ENCODE data around the gene WDR86.
A peak's percentile ranks its signal among the peaks of the same experiment; 100 is the strongest.

Gene WDR86

GRCh38 chr7:151385626-151386300 is 24.1 kb downstream of the WDR86 start:
- DNase-seq (ENCODE audit: low read depth): no peak
- in situ Hi-C loops (cut with HindIII; ENCODE audit: low sequenced_read_pairs): no loop called here
- no peak for TF ChIP-seq CTCF (IDR thresholded peaks at IDR 0.05; ENCODE audit: low read depth, low read length, missing control alignments)
- H3K4me3 ChIP-seq (ENCODE audit: low read depth, low read length): no peak overlapping the region

GRCh38 chr7:151384776-151385625 is 24.8 kb downstream of the WDR86 start:
- in situ Hi-C loops (cut with HindIII; ENCODE audit: low sequenced_read_pairs): no loop called here
- TF ChIP-seq CTCF (IDR thresholded peaks at IDR 0.05; ENCODE audit: low read depth, low read length, missing control alignments): no peak
- H3K4me3 ChIP-seq (ENCODE audit: low read depth, low read length): no peak overlapping the region
- DNase-seq (ENCODE audit: low read depth): no peak

- DNase-seq (ENCODE audit: low read depth): no peak
- in situ Hi-C loops (cut with HindIII; ENCODE audit: low sequenced_read_pairs): no loop called here
- no peak overlapping the region for H3K4me3 ChIP-seq (ENCODE audit: low read depth, low read length)
- TF ChIP-seq CTCF (IDR thresholded peaks at IDR 0.05; ENCODE audit: low read depth, low read length, missing control alignments): no peak
These were observed 25.5 kb downstream of the WDR86 start for GRCh38 chr7:151384352-151384697.

GRCh38 chr7:151383638-151384351 is 26.0 kb downstream of the WDR86 start:
- TF ChIP-seq CTCF (IDR thresholded peaks at IDR 0.05; ENCODE audit: low read depth, low read length, missing control alignments): no peak
- DNase-seq (ENCODE audit: low read depth): no peak
- H3K4me3 ChIP-seq (ENCODE audit: low read depth, low read length): no peak overlapping the region
- in situ Hi-C loops (cut with HindIII; ENCODE audit: low sequenced_read_pairs): no loop called here

GRCh38 chr7:151382079-151382885 is 27.6 kb downstream of the WDR86 start:
- in situ Hi-C loops (cut with HindIII; ENCODE audit: low sequenced_read_pairs): no loop called here
- TF ChIP-seq CTCF (IDR thresholded peaks at IDR 0.05; ENCODE audit: low read depth, low read length, missing control alignments): no peak
- no peak for DNase-seq (ENCODE audit: low read depth)
- peak overlapping the region; percentile 9 for H3K4me3 ChIP-seq (ENCODE audit: low read depth, low read length)

All from astrocyte of the cerebellum (primary cell).